GM12874 (cell line): ENCODE results near the gene ERCC1.

Experiments used
- TF ChIP-seq, protein P1 (sequence below): IDR thresholded peaks from 2 replicates; pipeline ENCODE4 v1.5.1; 2011; ENCODE audit warnings: low read depth, mild to moderate bottlenecking, control low read depth, low read length, moderate library complexity; ENCODE audit not compliant: insufficient read depth

ERCC1 gene

DNA sequence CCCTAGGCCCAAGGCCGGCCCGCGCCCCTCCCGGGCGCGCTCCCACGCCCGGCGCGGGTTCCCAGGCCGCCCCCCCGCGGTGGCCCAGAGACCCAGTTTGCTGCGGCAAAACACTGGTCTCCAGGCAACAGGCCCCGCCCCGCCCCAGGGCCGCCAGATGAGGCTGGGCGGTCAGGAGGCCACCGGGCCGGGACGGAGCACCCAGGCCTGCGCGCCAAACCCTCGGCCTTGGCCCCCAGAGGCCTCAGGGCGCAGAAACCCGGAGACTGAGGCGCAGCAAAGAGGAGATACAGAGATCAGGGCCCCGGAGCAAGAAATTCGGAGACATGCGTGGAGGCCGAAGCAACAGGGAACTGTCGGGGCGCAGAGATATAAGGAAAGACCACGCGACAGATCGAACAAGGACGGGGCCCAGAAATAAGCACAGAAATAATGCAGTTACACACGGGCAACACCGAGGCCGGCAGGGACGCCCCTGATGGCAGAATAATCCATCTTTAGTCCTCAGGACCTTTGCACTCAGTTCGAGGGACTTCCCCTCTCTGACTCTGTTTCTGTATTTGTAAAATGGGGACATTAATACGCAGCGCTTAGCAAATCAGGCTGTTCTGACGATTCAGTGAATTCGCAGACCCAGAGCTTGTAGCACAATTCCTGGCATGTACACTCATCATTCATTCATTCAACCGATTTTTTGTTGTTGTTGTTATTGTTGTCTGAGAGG lies 20.8 kb upstream of the ERCC1 start:
- TF ChIP-seq, protein P1, sequence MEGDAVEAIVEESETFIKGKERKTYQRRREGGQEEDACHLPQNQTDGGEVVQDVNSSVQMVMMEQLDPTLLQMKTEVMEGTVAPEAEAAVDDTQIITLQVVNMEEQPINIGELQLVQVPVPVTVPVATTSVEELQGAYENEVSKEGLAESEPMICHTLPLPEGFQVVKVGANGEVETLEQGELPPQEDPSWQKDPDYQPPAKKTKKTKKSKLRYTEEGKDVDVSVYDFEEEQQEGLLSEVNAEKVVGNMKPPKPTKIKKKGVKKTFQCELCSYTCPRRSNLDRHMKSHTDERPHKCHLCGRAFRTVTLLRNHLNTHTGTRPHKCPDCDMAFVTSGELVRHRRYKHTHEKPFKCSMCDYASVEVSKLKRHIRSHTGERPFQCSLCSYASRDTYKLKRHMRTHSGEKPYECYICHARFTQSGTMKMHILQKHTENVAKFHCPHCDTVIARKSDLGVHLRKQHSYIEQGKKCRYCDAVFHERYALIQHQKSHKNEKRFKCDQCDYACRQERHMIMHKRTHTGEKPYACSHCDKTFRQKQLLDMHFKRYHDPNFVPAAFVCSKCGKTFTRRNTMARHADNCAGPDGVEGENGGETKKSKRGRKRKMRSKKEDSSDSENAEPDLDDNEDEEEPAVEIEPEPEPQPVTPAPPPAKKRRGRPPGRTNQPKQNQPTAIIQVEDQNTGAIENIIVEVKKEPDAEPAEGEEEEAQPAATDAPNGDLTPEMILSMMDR = 0 out of 2 replicates have a peak, but pooled peaks have one; percentile 23

DNA sequence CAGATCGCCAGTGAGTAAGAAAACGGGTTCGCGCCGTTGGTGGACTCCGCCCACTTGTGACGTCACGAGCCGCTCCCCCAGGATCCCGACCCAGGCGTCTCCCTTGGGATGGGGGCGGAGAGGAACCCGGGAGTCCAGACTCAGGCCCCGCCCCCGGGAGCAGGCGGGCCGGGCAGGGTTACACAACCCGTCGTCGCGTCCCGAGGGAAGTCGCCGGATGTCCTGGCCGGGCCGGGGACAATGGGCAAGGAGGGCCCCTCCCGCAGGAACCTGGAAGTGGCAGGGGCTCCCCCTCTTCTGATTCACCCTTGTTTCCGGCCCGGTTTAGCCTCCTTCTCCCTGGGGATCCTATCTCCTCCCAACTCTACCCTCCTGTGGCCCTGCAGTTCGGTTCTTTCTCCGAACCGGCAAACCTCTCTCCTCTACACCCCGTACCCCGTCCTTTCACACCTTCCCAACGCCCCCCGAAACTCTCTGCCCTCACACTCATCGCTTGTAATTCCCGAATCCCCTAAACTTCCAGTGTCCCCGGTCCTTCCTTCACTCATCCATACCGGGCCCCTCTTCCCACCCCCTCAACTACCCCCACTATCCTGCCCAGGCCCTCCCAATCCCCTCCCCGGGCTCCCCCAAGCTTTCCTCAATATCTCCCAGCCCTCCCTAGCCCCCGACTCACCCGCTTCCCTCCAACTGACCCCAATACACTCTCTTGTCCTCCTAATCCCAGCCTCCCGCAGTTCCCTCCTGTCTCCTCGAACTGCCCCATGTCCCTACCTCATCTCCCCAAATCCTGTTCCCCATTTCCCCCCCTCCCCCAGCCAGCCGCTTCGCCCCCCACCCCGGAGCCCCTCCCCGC lies 20.0 kb upstream of the ERCC1 start:
- TF ChIP-seq, protein P1 = no peak

DNA sequence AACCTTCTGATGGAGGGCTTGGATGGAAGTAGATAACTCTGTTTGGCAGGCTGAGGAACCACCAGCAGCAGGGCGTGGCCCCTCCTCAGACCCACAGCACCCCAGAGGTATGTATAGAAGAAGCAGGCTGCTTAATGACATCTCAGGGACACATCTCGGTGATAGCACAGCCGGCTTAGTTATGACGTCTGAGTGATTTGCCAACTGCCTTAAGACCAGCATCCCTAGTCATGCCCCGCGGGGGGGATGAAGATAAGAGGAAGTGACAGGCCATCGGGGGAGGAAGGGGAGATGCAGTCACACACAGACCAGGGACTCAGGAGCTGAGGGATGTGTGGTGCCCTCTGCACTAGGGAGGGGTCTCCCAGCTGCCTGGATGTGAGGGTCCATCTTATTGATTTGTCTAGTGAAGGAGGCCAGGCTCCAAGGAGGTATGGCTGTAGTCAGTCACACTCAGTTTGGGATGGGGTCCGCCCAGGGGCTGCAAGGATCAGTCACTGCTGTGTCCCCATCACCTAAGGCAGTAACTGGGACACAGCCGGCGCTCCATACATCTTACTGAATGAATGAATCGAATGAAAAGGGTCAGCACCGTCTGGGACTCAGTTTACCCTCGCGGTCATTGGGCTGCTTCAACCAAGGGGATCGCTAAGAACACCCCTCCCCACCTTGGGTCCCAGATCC lies 19.2 kb upstream of the ERCC1 start:
- TF ChIP-seq, protein P1 = no peak

DNA sequence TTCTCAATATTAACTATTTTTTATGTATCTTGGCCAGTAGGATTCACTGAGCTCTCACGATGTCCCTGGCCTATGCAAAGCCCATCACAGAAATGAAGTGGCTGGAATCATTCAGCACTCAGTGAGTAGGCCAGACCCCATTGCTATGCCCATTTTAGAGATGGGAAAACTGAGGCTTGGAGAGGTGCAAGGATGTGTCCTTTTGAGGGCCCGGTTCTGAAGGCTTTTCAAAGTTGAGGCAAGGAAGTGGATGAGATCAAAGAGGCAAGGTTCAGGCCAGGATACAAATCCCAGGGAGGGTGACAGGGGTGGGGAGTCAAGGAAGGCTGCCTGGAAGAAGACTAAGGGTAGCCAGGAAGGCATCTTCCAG lies 18.7 kb upstream of the ERCC1 start:
- TF ChIP-seq, protein P1 = no peak

DNA sequence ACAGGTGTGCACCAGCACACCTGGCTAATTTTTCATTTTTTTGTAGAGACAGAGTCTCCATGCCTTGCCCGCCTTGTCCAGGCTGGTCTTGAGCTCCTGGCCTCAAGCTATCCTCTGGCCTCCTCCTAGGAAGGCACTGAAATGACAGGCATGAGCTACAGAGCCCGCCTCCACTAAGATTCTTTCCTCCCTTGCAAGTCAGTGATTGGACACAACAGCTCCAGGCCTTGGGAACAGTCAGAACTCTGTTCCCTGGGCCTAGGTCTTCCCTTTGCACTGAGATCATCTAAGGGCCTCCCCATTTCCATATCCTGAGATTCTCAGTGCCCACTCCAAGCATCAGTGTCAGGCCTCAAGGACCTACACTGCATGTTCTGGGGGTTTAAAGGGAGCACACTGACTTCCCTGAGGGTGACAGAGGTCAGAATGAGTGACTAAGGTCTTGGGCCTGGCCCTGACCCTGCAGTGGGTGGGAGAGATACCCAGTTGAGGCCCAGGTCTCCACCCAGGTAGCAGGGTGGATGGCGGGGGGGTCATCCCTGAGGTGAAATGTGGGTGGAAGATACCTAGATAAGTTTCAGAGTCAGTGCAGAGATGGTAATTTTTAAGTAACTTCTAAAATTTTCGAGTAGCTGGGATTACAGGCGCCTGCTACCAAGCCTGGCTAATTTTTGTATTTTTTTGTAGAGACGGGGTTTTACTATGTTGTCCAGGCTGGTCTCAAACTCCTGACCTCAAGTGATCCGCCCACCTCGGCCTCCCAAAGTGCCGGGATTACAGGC lies 17.3 kb upstream of the ERCC1 start:
- TF ChIP-seq, protein P1 = no peak

DNA sequence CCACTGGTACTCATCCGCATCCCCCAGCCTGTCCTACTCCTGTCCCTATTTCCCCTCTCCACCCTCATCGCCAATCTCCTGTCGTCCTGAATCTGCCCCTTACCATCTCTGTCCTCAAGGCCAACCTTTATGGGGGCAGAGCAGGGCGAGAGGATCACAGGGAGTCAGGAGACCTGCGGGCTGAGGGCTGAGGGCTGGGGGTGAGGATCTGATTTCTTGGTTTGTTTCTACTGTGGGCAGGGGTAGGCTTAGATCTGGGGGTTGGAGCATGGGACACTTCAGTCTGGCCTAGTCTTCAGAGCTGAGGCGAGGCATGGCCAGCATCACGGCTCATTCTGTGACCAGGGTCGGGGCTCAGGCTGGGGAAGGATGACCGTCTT lies 16.5 kb upstream of the ERCC1 start:
- TF ChIP-seq, protein P1 = no peak
